Myocyte (in vitro differentiated cells): ENCODE data around the gene TAC3. TPM values are rescaled to one million over a fixed set of nuclear protein-coding genes. Genes with fewer than 3 reads are reported as not detected.

Experiments used
- DNase-seq: peaks from one replicate; pipeline ENCODE4 v3.0.0-alpha.2; 2012; ENCODE audit warnings: low read depth
- total RNA-seq: library from RNA; depleted of rRNA; stranded (reverse); fragments of >200 nt; gene quantifications from 2 replicates; pipeline ENCODE4 v1.2.3, GENCODE V29; 2014

The TAC3 gene
- total RNA-seq, 1 donor from 2014 or later, result not detected

DNA sequence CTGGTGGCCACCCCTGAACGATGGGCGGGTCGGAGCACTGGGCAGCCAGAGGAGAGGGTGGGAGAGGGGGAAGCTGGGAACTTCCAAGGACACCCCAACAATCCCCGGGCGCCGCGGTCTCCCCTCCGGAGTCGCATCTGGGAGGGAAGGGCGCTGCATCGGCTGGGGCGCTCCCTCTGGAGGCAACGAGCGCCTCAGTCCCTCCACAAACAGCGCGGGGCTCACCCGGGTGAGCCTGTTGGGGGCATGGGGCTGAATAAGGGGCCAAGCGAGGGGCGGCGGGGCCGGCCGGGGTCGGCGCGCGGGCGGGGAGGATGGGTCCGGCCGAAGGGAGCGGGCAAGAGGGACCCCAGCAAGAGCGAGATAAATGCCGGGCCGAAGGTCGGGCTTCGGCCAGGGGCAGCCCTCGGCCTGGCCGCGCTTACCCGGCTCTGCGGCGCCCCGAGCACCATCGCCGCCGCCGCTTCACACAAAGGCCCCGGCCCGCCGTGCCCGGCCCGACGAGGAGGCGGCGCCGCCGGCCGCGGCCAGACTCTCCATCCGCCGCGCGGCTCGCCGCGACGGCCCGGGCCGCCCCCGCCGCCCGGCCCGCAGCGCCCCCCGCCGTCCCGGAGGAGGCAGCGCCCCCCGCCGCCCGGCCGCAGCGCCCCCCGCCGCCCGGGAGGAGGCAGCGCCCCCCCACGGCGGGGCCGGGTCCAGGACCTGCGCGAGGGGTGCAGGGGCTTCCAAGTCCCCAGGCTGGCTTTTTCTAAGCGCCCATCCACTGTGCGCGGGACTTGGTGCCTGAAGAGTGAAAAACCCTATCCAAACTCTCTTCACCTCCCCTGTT lies 10.1 kb downstream of the TAC3 start, which contains the start of gene ZBTB39:
Gene ZBTB39, minus strand, starts transcription at position 567 of the 829 bp plus-strand sequence. CDS start 1,629 bp downstream, outside the sequence.
- DNase-seq, result peak; percentile 67

DNA sequence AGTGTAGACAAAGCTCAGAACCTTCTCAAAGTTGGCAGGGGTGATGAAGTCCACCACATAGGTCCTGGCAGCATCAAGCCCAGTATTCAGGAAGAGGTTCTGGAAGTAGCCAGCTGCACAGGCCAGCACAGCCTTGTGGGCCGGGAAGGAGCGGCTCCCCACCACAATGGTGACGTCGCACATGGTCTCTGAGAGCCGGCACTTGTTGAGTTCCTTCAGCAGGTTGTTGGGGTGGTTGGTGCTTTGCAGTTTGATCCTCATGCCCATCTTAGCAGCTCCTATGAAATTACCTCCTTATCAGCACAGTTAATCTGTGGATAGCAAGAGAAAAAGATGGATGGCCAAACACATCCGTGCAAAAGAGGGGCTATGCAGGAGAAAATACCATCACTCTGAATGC lies 11.7 kb downstream of the TAC3 start:
- DNase-seq, result no peak

DNA sequence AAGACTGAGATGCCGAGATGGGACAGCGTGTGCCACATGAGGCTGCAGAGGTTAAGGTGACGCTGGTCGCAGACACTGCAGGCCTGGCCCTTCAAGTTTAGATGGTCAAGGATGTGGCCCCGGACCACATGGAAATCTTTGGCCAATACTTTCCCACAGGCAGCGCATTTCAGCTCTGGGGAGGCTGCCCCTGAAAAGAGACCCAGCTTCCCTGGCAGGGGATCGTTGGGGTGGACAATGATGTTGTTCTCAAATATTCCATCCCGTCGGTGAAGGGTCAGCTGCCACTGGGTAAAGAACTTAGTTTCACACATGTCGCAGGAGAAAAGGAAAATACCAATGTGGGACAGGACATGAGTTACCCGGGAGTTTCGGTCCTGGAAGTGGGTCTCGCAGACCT lies 12.9 kb downstream of the TAC3 start:
- DNase-seq, result no peak

DNA sequence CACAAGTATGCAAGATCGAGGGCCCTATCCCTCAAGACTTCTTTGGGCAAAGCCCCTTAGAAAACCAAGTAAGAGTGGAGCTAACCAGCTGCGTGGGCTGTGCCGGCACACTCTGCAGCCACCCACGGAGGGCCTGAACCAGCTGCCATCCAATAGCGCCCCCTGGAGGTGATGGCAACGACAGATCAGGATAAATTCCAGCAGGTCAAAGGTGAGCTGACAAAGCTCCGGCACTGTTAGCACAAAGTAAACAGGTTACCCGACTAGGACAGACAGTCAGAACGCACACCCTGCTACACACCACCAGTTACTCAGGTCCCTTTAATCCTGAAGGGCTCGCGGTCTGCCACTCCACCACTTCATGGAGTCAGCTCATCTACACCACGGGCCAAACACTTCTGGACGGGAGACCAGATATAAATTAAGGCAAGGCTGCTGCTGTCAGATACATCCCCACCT lies 14.9 kb downstream of the TAC3 start:
- DNase-seq, result peak; percentile 61

DNA sequence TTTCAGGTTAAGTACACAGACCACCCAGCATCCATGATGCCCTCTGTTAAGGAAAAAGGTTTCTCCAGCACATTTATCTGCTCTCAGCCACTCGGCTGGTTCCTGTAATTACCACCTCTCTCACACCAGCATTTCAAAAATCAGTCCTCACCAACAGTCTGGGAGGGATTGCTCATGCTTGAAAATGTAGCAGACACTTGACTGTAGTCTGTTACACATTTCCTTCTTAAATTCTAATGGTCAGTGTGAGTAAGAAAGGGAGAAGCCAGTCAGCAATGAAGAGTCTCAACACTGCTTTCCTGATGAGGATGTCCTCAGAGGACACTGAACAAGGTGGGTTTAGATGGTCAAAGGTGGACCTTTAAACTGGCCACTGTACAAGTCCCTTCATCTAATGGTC lies 15.9 kb downstream of the TAC3 start:
- DNase-seq, result no peak

DNA sequence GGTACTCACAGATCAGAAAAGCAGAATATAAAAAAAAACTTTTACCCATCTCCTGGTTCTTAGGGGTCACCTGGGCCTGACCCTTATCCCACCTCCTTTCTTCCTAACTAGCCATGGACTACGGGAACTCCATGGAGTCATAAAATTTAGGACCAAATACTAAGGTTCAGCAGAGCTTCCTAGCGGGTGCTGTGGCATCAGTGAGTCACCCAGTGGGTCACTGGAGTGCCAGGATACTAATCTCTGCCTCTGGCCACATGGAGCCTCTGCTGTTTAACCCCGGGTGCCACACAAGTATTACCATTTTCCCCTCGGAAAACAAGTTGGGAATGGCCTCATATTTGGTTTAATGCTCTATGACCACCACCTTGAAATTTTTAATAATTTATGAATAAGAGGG lies 16.9 kb downstream of the TAC3 start:
- DNase-seq, result peak; percentile 35

DNA sequence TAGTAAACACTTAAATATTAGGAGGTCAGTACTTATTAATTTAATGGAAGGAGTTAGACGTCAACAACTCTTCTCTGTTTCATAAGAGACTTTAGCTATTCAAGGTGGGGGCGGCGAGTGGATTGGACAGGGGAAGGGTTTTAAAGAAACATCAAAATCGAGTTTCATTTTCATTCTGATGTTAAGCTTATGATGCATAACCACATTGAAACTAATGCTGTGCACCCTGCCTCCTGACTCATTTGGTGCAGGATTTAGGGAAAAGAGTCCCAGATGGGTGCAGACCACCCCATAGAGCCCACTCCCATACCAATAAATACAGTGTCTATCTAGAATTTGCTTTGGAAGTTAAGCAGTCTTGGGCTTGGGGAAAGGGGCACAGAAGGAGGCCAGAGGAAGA lies 17.3 kb downstream of the TAC3 start:
- DNase-seq, result no peak

DNA sequence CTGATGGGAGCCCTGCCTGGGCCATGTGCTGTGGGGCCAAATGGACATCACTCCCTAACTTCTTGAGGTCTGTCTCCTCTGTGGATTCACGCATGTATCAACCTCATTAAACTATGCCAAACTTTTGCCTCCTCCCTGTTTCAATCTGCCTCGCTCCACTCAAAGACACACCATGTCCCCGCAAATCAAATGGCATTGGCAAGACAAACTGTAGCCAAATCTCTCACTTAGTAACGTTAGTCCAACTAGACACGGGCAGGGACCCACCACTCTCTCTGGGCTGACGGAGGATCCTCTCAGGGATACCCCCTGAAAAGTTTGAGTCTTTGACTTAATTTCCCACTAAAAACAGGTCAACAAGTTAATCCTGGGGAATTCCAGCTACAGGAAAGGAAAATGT lies 18.0 kb downstream of the TAC3 start:
- no peak for DNase-seq

DNA sequence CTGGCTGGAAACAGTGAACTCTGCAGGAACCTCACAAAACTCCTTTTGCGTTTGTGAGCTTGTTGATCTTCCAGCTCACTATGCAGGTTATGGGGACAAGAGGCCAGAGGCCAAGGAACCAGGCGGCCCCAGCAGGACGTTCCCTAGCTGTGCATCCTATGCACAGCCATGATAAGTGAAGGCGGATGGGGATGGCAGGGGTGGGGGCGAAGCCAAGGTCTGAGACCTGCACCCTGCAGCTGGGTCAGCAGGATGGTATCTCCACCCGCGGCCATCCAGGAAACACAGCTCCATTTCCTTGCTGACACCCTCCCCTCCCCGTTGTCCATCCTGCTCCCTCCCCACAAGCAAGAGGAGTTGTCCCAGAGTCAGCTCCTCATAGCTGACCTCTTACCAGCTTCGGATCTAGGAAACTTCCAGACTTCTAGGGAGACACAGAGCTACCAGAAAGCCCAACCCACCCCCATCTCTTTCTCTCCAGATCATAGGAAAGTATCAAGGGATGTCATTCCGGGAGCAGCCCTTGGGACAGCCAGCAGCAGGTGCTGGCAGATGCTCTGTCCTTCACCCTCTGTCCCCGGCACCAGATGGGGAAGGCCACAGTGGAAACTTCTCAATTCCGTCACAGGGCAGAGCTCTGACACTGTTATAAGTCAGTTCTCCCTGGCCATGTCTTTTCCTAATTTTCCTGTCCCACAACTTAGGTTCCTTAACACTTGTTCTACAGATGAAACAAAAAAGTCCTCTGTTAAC lies 19.4 kb downstream of the TAC3 start:
- DNase-seq, result peak; percentile 44

DNA sequence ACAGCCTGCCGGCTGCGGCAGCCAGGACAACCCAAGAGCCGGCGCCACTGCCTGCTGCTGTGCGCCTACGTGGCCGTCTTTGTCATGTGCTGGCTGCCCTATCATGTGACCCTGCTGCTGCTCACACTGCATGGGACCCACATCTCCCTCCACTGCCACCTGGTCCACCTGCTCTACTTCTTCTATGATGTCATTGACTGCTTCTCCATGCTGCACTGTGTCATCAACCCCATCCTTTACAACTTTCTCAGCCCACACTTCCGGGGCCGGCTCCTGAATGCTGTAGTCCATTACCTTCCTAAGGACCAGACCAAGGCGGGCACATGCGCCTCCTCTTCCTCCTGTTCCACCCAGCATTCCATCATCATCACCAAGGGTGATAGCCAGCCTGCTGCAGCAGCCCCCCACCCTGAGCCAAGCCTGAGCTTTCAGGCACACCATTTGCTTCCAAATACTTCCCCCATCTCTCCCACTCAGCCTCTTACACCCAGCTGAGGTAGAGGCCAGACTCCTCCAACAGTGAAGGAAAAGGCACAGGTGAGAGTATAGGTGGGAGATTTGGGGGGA lies 20.3 kb downstream of the TAC3 start:
- no peak for DNase-seq

DNA sequence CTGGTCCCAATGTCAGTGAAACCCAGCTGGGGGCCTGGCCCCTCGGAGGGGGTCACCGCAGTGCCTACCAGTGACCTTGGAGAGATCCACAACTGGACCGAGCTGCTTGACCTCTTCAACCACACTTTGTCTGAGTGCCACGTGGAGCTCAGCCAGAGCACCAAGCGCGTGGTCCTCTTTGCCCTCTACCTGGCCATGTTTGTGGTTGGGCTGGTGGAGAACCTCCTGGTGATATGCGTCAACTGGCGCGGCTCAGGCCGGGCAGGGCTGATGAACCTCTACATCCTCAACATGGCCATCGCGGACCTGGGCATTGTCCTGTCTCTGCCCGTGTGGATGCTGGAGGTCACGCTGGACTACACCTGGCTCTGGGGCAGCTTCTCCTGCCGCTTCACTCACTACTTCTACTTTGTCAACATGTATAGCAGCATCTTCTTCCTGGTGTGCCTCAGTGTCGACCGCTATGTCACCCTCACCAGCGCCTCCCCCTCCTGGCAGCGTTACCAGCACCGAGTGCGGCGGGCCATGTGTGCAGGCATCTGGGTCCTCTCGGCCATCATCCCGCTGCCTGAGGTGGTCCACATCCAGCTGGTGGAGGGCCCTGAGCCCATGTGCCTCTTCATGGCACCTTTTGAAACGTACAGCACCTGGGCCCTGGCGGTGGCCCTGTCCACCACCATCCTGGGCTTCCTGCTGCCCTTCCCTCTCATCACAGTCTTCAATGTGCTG lies 21.0 kb downstream of the TAC3 start:
- DNase-seq, result no peak

DNA sequence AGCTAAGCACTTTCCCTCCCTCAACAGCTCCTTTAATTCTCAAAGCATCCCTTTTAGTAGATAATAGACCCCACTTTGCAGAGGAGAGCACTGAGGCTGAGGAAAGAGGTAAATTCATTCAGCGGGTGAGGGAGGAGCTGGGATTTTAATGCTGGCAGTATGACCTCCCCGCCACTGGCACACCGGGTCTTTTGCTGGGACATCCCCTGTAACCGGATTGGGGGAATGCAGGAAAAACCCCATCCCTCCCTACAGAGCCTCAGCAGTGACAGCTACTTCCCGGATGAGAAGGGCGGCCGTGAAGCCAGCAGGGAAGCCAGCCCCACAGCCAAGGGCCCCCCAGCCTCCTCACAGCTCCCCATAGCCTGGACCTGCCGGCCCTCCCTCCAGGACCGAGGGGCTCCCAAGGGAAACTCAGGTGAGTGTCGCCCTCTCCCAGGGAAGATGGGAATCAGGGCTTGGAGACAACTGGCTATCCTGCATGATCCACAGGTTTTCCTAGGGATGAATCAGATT lies 22.0 kb downstream of the TAC3 start:
- no peak for DNase-seq

DNA sequence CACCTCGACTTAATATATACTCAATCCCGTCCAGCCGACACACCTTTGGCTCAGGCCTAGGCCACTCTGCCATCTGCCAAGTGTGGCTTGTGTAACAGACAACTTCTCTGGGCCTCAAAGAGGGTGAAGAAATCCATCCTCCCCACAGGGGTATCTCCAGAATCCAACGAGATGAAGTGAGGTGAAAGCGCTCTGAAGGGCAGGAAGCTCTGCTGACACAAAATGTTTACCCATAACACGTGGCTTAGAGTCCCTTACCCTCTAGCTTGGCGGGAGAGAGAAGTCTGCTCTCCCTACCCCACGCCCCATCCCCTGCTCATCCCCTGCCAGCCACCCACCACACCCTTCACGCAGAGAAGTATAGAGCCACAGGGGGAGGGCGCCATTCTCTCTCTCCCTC lies 23.0 kb downstream of the TAC3 start:
- DNase-seq, result no peak

DNA sequence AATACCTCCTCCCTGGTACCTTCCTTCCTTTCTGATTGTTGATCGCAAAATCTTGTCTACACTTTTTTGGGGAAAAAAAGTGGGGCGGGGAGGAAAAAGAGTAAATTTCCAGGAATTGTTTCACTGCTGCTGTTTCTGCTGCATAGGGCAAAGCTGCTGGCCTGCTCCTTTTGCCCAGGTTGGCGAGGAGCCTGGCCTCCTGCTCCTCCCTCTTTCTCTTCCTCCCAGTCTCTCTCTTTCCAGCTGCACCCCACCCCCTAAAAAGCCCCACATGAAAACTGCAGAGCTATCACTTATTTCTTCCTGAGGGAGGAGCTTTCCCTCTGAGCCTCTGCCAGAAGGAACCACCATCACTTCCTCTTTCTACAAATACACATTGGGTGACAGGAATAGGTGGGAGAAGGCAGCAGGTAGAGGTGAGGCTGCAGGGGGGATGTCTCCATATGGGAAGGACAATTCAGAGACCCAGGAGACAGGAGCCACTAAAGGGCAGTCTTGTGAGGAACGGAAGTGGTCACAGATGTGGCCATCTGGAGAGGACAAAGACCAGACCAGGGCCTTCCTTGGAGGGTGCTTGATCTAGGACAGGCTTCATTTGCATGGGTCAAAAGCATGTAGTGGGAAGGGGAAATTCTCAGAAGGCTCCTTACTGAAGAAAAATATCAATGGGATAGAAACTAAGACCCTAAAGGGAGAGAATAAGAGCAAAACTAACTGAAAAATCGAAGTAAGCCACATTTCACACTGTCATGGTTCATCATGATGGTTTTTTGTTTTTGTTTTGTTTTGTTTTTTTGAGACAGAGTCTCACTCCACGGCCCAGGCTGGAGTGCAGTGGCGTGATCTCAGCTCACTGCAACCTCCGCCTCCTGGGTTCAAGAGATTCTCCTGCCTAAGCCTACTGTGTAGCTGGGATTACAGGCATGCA lies 24.7 kb downstream of the TAC3 start:
- no peak for DNase-seq

DNA sequence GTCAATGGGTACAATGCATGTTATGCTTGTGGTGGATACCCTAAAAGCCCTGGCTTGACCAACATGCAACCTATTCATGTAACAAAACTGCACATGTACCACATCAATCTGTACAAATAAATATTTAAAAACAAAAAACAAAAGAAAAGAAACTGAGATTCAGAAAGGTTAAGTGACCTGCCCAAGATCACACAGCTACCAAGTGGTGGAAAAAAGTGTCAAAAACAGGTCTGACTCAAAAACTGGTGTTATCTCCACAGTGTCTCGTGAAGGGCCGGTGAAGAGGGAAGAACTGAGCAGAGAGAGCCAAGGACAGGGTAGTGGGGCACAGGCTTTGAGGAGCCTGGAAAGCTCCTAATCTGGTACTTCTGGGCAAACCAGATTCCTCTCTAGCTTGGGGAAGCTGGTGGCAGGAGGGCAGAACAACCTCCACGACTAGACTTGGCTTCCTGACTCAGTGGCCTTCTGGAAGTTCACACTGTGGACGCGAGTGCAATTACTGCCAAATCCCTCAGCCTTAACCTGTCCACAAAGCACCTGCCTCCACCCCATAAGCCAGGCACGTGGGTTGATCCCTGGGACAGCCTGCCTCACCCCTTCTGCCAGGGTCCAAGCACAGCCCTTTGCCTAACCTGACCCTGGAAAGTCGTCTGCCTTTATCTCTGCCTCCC lies 25.5 kb downstream of the TAC3 start:
- no peak for DNase-seq

DNA sequence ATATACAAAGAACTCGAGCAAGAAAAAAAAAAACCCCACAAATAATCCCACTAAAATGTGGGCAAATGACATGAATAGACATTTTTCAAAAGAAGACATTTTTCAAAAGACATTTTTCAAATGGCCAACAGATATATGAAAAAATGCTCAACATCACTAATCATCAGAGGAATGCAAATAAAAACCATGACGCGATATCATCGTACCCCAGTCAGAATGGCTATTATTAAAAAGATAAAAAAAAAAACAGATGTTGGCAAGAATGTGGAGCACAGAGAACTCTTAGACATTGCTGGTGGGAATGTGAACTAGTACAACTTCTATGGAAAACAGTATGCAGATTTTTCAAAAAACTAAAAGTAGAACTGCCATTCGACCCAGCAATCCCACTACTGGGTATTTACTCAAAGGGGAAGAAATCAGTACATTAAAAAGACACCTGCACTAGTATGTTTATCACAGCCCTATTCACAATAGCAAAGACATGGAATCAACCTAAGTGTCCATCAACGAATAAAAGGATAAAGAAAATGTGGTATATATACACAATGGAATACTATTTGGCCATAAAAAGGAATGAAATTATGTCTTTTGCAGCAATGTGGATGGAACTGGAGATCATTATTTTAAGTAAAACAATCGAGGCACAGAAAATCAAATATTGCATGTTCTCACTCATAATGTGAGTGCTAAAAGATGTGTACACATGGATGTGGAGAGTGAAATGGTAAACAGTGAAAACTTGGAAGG lies 26.3 kb downstream of the TAC3 start:
- no peak for DNase-seq

DNA sequence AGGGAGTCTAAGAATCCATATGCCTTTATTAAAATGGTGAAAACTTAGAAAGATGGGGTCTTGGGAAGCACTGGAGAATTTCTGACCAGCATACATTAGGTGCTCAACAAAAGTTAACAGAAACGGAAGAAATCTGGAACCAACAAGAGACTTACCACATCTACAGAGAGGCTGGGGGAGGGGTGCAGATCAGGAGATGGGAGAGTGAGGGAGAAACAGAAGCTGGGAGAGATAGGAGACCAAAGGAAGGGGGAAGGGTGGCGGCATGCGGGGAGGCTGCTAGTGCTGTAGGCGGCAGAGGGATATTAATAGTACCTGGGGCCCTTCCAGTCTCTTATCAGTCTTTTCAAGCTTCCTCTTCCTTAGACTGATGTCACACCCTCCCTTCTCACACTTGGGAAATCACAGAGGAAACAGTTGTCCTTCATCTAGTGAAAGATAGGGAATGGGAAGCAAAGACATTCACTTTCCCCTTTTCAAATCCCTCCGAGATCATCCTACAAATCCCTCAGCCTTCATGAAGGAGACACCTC lies 28.1 kb downstream of the TAC3 start:
- no peak for DNase-seq

DNA sequence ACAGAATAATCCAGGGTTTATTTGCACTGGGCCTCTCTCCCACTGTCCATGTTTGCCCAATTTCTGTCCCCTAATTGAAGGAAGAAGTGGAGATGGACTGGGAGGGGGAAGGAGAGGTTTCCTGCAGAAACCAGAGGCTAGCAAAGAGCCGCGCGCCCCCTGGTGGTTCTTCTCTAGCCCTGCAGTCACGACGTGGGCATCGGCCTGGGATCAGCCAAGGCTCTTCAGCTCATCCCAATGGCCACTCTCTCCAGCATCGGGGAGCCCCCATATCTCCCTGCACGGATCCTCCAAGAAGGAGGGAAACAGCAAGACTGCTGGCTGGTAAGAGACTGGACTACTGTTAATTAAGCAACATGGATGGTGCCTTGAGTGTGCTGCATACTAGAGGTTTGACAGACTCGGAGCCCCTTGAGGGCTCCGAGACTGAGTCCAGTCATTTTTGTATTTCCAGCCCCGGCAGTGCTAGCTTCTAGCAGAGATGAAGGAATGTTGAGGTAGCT lies 28.7 kb downstream of the TAC3 start:
- DNase-seq, result peak; percentile 81
